NCI-H526 (cell line): ENCODE results near the gene DSTYK.
"Not testable (repeated sequence)": the region's sequence is repeated elsewhere in the genome, so short reads cannot be mapped to it uniquely, and the experiment has no call there.

Source experiments
- DNase-seq, 2 experiments: peaks; one replicate each; lab custom pipeline; 2025; lab: John Stamatoyannopoulos, UW

Gene DSTYK

GRCh38 chr1:205214756-205215155, 3.3 kb upstream of the DSTYK start:
- DNase-seq = no peak

GRCh38 chr1:205211839-205212536, 486 bp upstream of the DSTYK start:
- no peak for DNase-seq

- no peak for DNase-seq
Observed at GRCh38 chr1:205210756-205211168, 740 bp downstream of the DSTYK start.

- DNase-seq = no peak
Observed at GRCh38 chr1:205208811-205209210, 2.7 kb downstream of the DSTYK start.

- DNase-seq = no peak
Observed at GRCh38 chr1:205205055-205205454, 6.4 kb downstream of the DSTYK start.

GRCh38 chr1:205204552-205204951, 7.0 kb downstream of the DSTYK start:
- no peak for DNase-seq

- DNase-seq = no peak
Observed at GRCh38 chr1:205199931-205200299, 11.6 kb downstream of the DSTYK start.

GRCh38 chr1:205199090-205199930, 12.2 kb downstream of the DSTYK start:
- DNase-seq = no peak

- DNase-seq = no peak
Observed at GRCh38 chr1:205192287-205192686, 19.2 kb downstream of the DSTYK start.

GRCh38 chr1:205191622-205192021, 19.9 kb downstream of the DSTYK start:
- DNase-seq = no peak

- no peak for DNase-seq
Observed at GRCh38 chr1:205190845-205191577, 20.5 kb downstream of the DSTYK start.

GRCh38 chr1:205189131-205189530, 22.4 kb downstream of the DSTYK start:
- DNase-seq = no peak

GRCh38 chr1:205188596-205188995, 22.9 kb downstream of the DSTYK start:
- no peak for DNase-seq

GRCh38 chr1:205188098-205188497, 23.4 kb downstream of the DSTYK start:
- no peak for DNase-seq

- DNase-seq = no peak
Observed at GRCh38 chr1:205187420-205187819, 24.1 kb downstream of the DSTYK start.

- no peak for DNase-seq
Observed at GRCh38 chr1:205186191-205186590, 25.3 kb downstream of the DSTYK start.

- DNase-seq = no peak
Observed at GRCh38 chr1:205183676-205184335, 27.7 kb downstream of the DSTYK start.

GRCh38 chr1:205182930-205183329, 28.6 kb downstream of the DSTYK start:
- DNase-seq = no peak

- not testable (repeated sequence) for DNase-seq
Observed at GRCh38 chr1:205180331-205180730, 31.2 kb downstream of the DSTYK start.

GRCh38 chr1:205179842-205180241, 31.7 kb downstream of the DSTYK start:
- no peak for DNase-seq

GRCh38 chr1:205172729-205173366, 38.7 kb downstream of the DSTYK start:
- no peak for DNase-seq

- DNase-seq = no peak
Observed at GRCh38 chr1:205171369-205171768, 40.1 kb downstream of the DSTYK start.
